Gastroesophageal sphincter (tissue), 3 donors: ENCODE results near the gene CWC25.

Experiments used
- CTCF ChIP-seq, 4 experiments: fragments of 200-600 bp in 2 of 4; fragments of 450-650 bp in 2 of 4; sonication (generic) in 1 of 4; IDR thresholded peaks; one replicate each; pipeline ENCODE4 v1.5.1; 2017 to 2019; ENCODE audit warnings: antibody characterized with exemption in 4 of 4, mild to moderate bottlenecking in 2 of 4, moderate library complexity in 2 of 4
- EP300 ChIP-seq: sonication (generic); formaldehyde crosslinking; IDR thresholded peaks from one replicate; pipeline ENCODE4 v1.6.1; 2017; ENCODE audit warnings: antibody characterized with exemption, mild to moderate bottlenecking
- POLR2A ChIP-seq, 2 donors: fragments of 450-650 bp; IDR thresholded peaks; one replicate each; pipeline ENCODE4 v1.6.1; 2017; ENCODE audit warnings: antibody characterized with exemption in 2 of 2, mild to moderate bottlenecking in 2 of 2, moderate library complexity in 1 of 2
- POLR2AphosphoS5 ChIP-seq: sonication (generic); formaldehyde crosslinking; IDR thresholded peaks from one replicate; pipeline ENCODE4 v1.6.1; 2017; ENCODE audit warnings: antibody characterized with exemption

DNA sequence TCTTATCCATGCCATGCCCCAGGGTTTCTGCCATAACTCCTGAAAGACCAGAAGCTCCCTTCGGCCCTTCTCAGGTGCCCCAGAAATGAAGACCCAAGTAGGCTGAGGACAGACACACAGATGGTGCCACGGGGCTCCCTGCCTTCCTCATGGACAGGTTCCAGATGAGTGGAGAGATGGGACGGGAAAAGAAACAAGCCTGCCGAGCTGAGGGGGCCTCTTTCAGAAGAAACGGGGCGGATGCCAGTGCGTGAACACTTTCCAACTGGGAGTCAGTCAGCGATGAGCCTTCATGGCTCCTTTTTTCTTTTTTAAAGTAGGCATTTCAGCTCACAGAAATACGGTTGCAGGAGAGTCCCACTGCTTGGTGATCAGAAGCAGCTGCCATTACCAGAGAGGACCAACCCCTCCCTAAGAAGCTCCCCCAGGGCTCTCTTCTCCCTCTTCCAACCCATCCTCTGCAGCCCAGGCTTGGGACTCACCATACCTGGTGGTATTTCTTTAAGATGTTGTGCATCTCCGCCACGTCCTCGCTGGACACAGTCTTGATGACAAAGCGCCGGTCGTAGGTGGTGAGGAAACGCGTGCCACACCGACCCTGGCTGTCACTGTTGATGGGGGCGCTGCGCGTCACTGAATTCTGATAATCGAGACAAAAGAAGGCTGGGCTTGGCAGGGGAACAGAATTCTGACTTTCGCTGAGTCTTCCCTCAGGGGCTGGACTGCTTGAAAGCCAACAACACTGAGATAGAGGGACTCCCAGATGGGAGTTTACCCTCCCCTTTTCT, 45.0 kb downstream of the CWC25 start:
- TF ChIP-seq POLR2AphosphoS5 (no peak), CTCF (IDR thresholded peaks at IDR 0.05) (no peak), POLR2A (IDR thresholded peaks at IDR 0.05) (no peak), EP300 (no peak)
